Calu3 (cell line): ENCODE measurements around the gene ERV3-1. TPM values are rescaled to one million over a fixed set of nuclear protein-coding genes. Genes with fewer than 3 reads are reported as not detected.
"Not testable (repeated sequence)": the region's sequence is repeated elsewhere in the genome, so short reads cannot be mapped to it uniquely, and the experiment has no call there.

ENCODE experiments used
- BruUV-seq: library from RNA; stranded (reverse); fragments of 400-500 nt; replicated peaks from 2 replicates; lab custom pipeline; 2021; lab: Mats Ljungman, UMichigan
- CTCF ChIA-PET: fragments of 300-600 bp; sonication (Branson Sonifier 250); formaldehyde crosslinking; loops from one replicate; lab custom pipeline; 2022; ENCODE audit warnings: antibody characterized with exemption; lab: Charles Lee
- DNase-seq: peaks from one replicate; pipeline ENCODE4 v3.0.0; 2022
- H3K27ac Mint-ChIP-seq: one replicate; pipeline ENCODE4 v1.8.0; 2022; ENCODE audit warnings: mixed read lengths; ENCODE audit not compliant: unreplicated experiment
- H3K27me3 Mint-ChIP-seq: one replicate; pipeline ENCODE4 v1.8.0; 2022; ENCODE audit warnings: mixed read lengths; ENCODE audit not compliant: unreplicated experiment
- H3K36me3 Mint-ChIP-seq: one replicate; pipeline ENCODE4 v1.8.0; 2022; ENCODE audit warnings: mild to moderate bottlenecking, moderate library complexity, mixed read lengths; ENCODE audit not compliant: insufficient read depth, unreplicated experiment
- H3K4me1 Mint-ChIP-seq: one replicate; pipeline ENCODE4 v1.8.0; 2022; ENCODE audit warnings: mild to moderate bottlenecking, low read depth, mixed read lengths; ENCODE audit not compliant: unreplicated experiment
- H3K4me3 Mint-ChIP-seq: one replicate; pipeline ENCODE4 v1.8.0; 2022; ENCODE audit warnings: mild to moderate bottlenecking, low read depth, moderate library complexity, mixed read lengths; ENCODE audit not compliant: unreplicated experiment
- H3K9me3 Mint-ChIP-seq: one replicate; pipeline ENCODE4 v1.8.0; 2022; ENCODE audit warnings: low read depth, mixed read lengths; ENCODE audit not compliant: unreplicated experiment
- CTCF ChIP-seq: fragments of 200-600 bp; IDR thresholded peaks from one replicate; pipeline ENCODE4 v1.8.0; 2022; ENCODE audit warnings: antibody characterized with exemption; ENCODE audit not compliant: unreplicated experiment
- intact Hi-C: fragments of 100-400 bp; cut with micrococcal nuclease; formaldehyde crosslinking; loops from one replicate; pipeline ENCODE4 v1.10.0; 2022; ENCODE audit not compliant: unreplicated experiment
- total RNA-seq: library from RNA; stranded (reverse); gene quantifications from 2 replicates; pipeline ENCODE4 v1.2.3, GENCODE V29; 2022

ERV3-1 gene
- total RNA-seq, 1 experiment from 2014 or later: 7.2 TPM

DNA sequence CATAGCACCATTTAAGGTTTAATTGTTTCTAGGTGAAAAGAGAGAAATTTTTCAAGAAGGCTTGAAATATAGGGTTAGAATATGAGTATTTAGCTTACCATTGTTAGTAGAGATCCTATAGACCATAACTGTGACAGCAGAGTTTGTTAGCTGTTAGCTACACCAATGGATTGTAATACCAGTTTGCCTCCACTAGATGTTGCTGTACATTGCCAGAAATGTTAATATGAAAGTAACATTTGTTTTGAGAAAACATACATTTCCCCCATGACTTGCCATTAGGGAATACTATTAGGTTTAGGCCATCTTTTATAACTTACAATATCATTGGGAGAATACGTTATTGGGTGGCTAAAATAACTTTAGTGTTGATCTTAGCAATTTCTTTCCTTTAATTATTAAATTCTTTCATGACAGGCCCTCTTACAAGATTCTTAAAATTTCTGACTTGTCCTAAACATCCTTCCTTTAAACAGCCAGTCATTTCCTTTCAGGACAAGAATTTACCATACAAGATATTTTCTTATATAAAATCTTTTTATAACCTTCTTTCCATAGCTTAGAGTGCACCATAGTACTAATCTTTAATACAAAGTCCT is 55.1 kb downstream of the ERV3-1 start:
- BruUV-seq: no TSS peak
- no peaks in the 10 kb centered on the region for H3K4me1 Mint-ChIP-seq
- H3K36me3 Mint-ChIP-seq: no peaks in the 10 kb centered on the region
- TF ChIP-seq CTCF: peak; percentile 25
- CTCF ChIA-PET: interaction anchor here (1.0 kb wide), 1 partner anchor 87 kb away, joined by 4 read pairs; no protein-coding TSS in a partner anchor
- H3K9me3 Mint-ChIP-seq: peaks cover 2% of the 10 kb centered on the region
- no peak overlapping the region for H3K4me3 Mint-ChIP-seq
- H3K27me3 Mint-ChIP-seq: peaks cover 9% of the 10 kb centered on the region
- intact Hi-C loops: loop anchor here (1.0 kb wide), 1 partner anchor 356 kb away; no protein-coding TSS in a partner anchor
- DNase-seq: peak; percentile 15
- H3K27ac Mint-ChIP-seq: no peak overlapping the region

DNA sequence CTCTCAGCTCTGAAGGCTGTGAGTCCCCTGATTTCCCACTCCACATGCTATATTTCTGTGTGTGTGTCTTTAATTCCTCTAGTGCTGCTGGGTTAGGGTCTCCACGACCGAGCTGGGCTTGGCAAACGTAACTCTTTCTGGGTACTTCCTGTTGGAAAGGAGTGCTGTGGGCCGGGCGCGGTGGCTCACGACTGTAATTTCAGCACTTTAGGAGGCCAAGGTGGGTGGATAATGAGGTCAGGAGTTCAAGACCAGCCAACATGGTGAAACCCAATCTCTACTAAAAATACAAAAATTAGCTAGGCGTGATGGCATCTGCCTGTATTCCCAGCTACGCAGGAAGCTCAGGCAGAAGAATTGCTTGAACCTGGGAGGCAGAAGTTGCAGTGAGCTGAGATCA is 55.8 kb downstream of the ERV3-1 start:
- H3K4me1 Mint-ChIP-seq, H3K4me3 Mint-ChIP-seq, BruUV-seq, H3K9me3 Mint-ChIP-seq, H3K27ac Mint-ChIP-seq, CTCF ChIA-PET, DNase-seq, H3K36me3 Mint-ChIP-seq: not testable (repeated sequence)
- H3K27me3 Mint-ChIP-seq: peaks cover 12% of the 10 kb centered on the region
- intact Hi-C loops: loop anchor here (1.0 kb wide), 1 partner anchor 357 kb away; no protein-coding TSS in a partner anchor

- H3K36me3 Mint-ChIP-seq, H3K9me3 Mint-ChIP-seq, H3K4me3 Mint-ChIP-seq, DNase-seq, H3K4me1 Mint-ChIP-seq, H3K27ac Mint-ChIP-seq, intact Hi-C loops, BruUV-seq: not testable (repeated sequence)
- peaks cover 12% of the 10 kb centered on the region for H3K27me3 Mint-ChIP-seq
- CTCF ChIA-PET: interaction anchor here (0.7 kb wide), 1 partner anchor 11 kb away, joined by 3 read pairs; no protein-coding TSS in a partner anchor
Measured at GRCh38 chr7:64948774-64949173, 57.7 kb downstream of the ERV3-1 start.

- peaks cover 12% of the 10 kb centered on the region for H3K27me3 Mint-ChIP-seq
- TF ChIP-seq CTCF: no peak
- DNase-seq: peak; percentile 2
- no peaks in the 10 kb centered on the region for H3K4me1 Mint-ChIP-seq
- no peak overlapping the region for H3K27ac Mint-ChIP-seq
- intact Hi-C loops: no loop called here
- H3K4me3 Mint-ChIP-seq: peak overlapping the region; percentile 39
- peaks cover 2% of the 10 kb centered on the region for H3K9me3 Mint-ChIP-seq
- BruUV-seq: no TSS peak
- no peaks in the 10 kb centered on the region for H3K36me3 Mint-ChIP-seq
- CTCF ChIA-PET: no interaction called here
Measured at GRCh38 chr7:64947252-64948000, 59.1 kb downstream of the ERV3-1 start.

DNA sequence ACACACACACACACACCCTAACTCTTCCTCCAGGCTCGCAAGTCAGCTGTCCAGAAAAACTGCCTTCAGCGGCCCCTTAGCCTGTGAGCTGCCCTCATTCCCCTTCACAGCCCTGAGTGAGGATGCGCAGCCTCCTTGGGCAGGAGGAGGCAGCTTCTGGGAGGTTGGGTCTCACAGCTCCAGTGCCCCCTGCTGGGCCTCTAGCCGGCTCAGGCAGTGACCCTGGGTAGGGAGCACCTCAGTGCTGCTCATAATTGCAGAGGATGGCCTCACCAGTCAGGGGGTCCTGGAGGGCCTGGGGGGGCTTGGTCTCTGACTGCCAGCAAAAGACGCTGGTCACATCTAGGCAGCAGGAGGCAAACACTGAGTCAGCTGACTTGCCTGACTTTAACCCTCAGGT is 59.7 kb downstream of the ERV3-1 start:
- H3K27me3 Mint-ChIP-seq: peaks cover 12% of the 10 kb centered on the region
- intact Hi-C loops: no loop called here
- H3K4me3 Mint-ChIP-seq: peak overlapping the region; percentile 39
- CTCF ChIA-PET: no interaction called here
- DNase-seq: peak; percentile 17
- no TSS peak for BruUV-seq
- no peaks in the 10 kb centered on the region for H3K36me3 Mint-ChIP-seq
- TF ChIP-seq CTCF: no peak
- H3K27ac Mint-ChIP-seq: no peak overlapping the region
- H3K9me3 Mint-ChIP-seq: peaks cover 2% of the 10 kb centered on the region
- no peaks in the 10 kb centered on the region for H3K4me1 Mint-ChIP-seq
